HepG2 (cell line): ENCODE measurements around the gene RPL41. TPM values are rescaled to one million over a fixed set of nuclear protein-coding genes. Genes with fewer than 3 reads are reported as not detected.

Experiments used
- BRD4 ChIP-seq: sonication (generic); formaldehyde crosslinking; IDR thresholded peaks from 2 replicates; pipeline ENCODE4 v1.4.0; 2020; ENCODE audit warnings: missing genetic modification reagents
- HOXA5 ChIP-seq: sonication (generic); formaldehyde crosslinking; IDR thresholded peaks from 2 replicates; pipeline ENCODE4 v1.4.0; 2020; ENCODE audit warnings: missing genetic modification reagents
- IKZF1 ChIP-seq: fragments of 450-650 bp; IDR thresholded peaks from 2 replicates; pipeline ENCODE4 v1.7.1; 2016
- KAT2B ChIP-seq: fragments of 150-350 bp; IDR thresholded peaks from 2 replicates; pipeline ENCODE4 v1.6.1; 2014; ENCODE audit warnings: low read depth, low read length, borderline replicate concordance
- MXD3 ChIP-seq: IDR thresholded peaks from 2 replicates; pipeline ENCODE4 v1.6.1; 2016; ENCODE audit warnings: mild to moderate bottlenecking, missing biosample characterization, missing genetic modification reagents
- NFE2L2 ChIP-seq: fragments of 150-350 bp; IDR thresholded peaks from 2 replicates; pipeline ENCODE4 v1.6.1; 2014; ENCODE audit warnings: low read length
- PLRG1 ChIP-seq: fragments of 450-650 bp; conservative IDR thresholded peaks from 2 replicates; pipeline ENCODE4 v1.6.1; 2016
- PTBP1 ChIP-seq: fragments of 200-400 bp; formaldehyde crosslinking; IDR thresholded peaks from 2 replicates; pipeline ENCODE4 v1.6.1; 2018; ENCODE audit warnings: low read length, low read depth; ENCODE audit not compliant: poor library complexity, severe bottlenecking
- ZBTB40 ChIP-seq, 2 experiments: fragments of 450-650 bp in 1 of 2; sonication (generic) in 1 of 2; formaldehyde crosslinking in 1 of 2; IDR thresholded peaks; 2 replicates each; pipeline versions ENCODE4 v1.6.1 to v1.8.0; 2016 to 2022; ENCODE audit warnings: antibody characterized with exemption in 1 of 2, mild to moderate bottlenecking in 1 of 2, missing genetic modification reagents in 1 of 2
- ZBTB7A ChIP-seq: sonication (generic); formaldehyde crosslinking; IDR thresholded peaks from 2 replicates; pipeline ENCODE4 v1.8.0; 2022; ENCODE audit warnings: mild to moderate bottlenecking, missing genetic modification reagents
- ZKSCAN5 ChIP-seq: sonication (generic); formaldehyde crosslinking; IDR thresholded peaks from 2 replicates; pipeline ENCODE4 v1.5.1; 2020; ENCODE audit warnings: mild to moderate bottlenecking, missing genetic modification reagents
- ZNF143 ChIP-seq: sonication (generic); formaldehyde crosslinking; IDR thresholded peaks from 2 replicates; pipeline ENCODE4 v1.4.0; 2020; ENCODE audit warnings: missing genetic modification reagents
- ZNF251 ChIP-seq: sonication (generic); formaldehyde crosslinking; IDR thresholded peaks from 2 replicates; pipeline ENCODE4 v1.9.0; 2021; ENCODE audit warnings: mild to moderate bottlenecking, missing genetic modification reagents
- ZNF574 ChIP-seq: sonication (generic); formaldehyde crosslinking; IDR thresholded peaks from 2 replicates; pipeline ENCODE4 v1.4.0; 2020; ENCODE audit warnings: missing genetic modification reagents
- polyA plus RNA-seq, 8 experiments: library from polyadenylated mRNA; depleted of rRNA in 3 of 8; stranded (reverse) in 7 of 8; unstranded in 1 of 8; fragments of >200 nt; fragmentation: Illumina TruSeq in 4 of 8; extraction: Trizol in 4 of 8; gene quantifications; 2 replicates each; pipeline versions ENCODE4 v1.2.1 to v1.2.3, GENCODE V29; 2011 to 2016; ENCODE audit warnings: low read depth in 4 of 8, missing spikeins in 1 of 8, mixed read lengths in 1 of 8; ENCODE audit not compliant: insufficient read depth in 1 of 8
- total RNA-seq, 5 experiments: library from RNA; depleted of rRNA; stranded (reverse); fragments of >200 nt; fragmentation: Illumina TruSeq; extraction: Trizol; gene quantifications; 2 replicates each; pipeline ENCODE4 v1.2.3, GENCODE V29; 2016; ENCODE audit warnings: low read depth in 1 of 5

RPL41 gene
- total and polyA plus RNA-seq, 2 of the 13 experiments (the other 11 are each of a cell fraction or from before 2014, with no cell fraction given), result 4,012 to 7,670 TPM

GRCh38 chr12:56079723-56080555 is 36.5 kb upstream of the RPL41 start, which contains the start of gene ERBB3 (continued):
- no peak for TF ChIP-seq NFE2L2
- peak; percentile 62; the same call in 1 of the 2 replicates for TF ChIP-seq ZNF143
- peak; percentile 34; the same call in 1 of the 2 replicates for TF ChIP-seq HOXA5 (CRISPR knock-in tag)
- no peak for TF ChIP-seq ZKSCAN5 (CRISPR knock-in tag)
- TF ChIP-seq ZNF574 (CRISPR knock-in tag), result peak; percentile 76
- no peak for TF ChIP-seq ZBTB40 (IDR thresholded peaks at IDR 0.05)
- TF ChIP-seq ZBTB40 (CRISPR knock-in tag; IDR thresholded peaks at IDR 0.05), result peak; percentile 50; the same call in 1 of the 2 replicates
- TF ChIP-seq KAT2B, result no peak
- peak; percentile 93 for TF ChIP-seq BRD4 (CRISPR knock-in tag)
- TF ChIP-seq ZBTB7A (CRISPR knock-in tag), result no peak; the same call in 1 of the 2 replicates
- no peak for TF ChIP-seq IKZF1
- no peak for TF ChIP-seq PTBP1
- no peak for TF ChIP-seq PLRG1
- TF ChIP-seq MXD3 (CRISPR knock-in tag), result peak; percentile 85; the same call in 1 of the 2 replicates
- TF ChIP-seq ZNF251 (CRISPR knock-in tag), result no peak
